ENCODE data around the gene UBL4A. TPM values are rescaled to one million over a fixed set of nuclear protein-coding genes. Genes with fewer than 3 reads are reported as not detected.

UBL4A gene
- total RNA-seq, 1 donor from 2014 or later, result 12.1 TPM

- peaks cover 14% of the 10 kb centered on the region for H3K36me3 Mint-ChIP-seq
- Histone ChIP-seq H4K20me1 (ENCODE audit: low read depth) (no peaks in the 10 kb centered on the region), H3K27ac (no peak overlapping the region), H2AFZ (replicated peaks) (no peak overlapping the region), H3K4me2 (no peak overlapping the region), H3K9ac (no peak overlapping the region), H3K4me1 (no peaks in the 10 kb centered on the region), H3K79me2 (ENCODE audit: low read depth) (peaks cover 2% of the 10 kb centered on the region), H3K27me3 (no peaks in the 10 kb centered on the region), H3K9me3 (ENCODE audit: low read depth) (peaks cover 3% of the 10 kb centered on the region), H3K4me3 (no peak overlapping the region), H3F3A (ENCODE audit: low read depth) (peaks cover 8% of the 10 kb centered on the region), H3K36me3 (no peaks in the 10 kb centered on the region)
- no peak for TF ChIP-seq EZH2phosphoT487 (IDR thresholded peaks at IDR 0.05)
- TF ChIP-seq, protein P1, sequence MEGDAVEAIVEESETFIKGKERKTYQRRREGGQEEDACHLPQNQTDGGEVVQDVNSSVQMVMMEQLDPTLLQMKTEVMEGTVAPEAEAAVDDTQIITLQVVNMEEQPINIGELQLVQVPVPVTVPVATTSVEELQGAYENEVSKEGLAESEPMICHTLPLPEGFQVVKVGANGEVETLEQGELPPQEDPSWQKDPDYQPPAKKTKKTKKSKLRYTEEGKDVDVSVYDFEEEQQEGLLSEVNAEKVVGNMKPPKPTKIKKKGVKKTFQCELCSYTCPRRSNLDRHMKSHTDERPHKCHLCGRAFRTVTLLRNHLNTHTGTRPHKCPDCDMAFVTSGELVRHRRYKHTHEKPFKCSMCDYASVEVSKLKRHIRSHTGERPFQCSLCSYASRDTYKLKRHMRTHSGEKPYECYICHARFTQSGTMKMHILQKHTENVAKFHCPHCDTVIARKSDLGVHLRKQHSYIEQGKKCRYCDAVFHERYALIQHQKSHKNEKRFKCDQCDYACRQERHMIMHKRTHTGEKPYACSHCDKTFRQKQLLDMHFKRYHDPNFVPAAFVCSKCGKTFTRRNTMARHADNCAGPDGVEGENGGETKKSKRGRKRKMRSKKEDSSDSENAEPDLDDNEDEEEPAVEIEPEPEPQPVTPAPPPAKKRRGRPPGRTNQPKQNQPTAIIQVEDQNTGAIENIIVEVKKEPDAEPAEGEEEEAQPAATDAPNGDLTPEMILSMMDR (IDR thresholded peaks at IDR 0.05), result no peak
- no peak for TF ChIP-seq EZH2 (IDR thresholded peaks at IDR 0.05)
- H3K27ac Mint-ChIP-seq, result no peak overlapping the region
- H3K4me3 Mint-ChIP-seq, result no peak overlapping the region
- H3K9me3 Mint-ChIP-seq, result peaks cover 29% of the 10 kb centered on the region
- peaks cover 20% of the 10 kb centered on the region for H3K4me1 Mint-ChIP-seq
- H3K27me3 Mint-ChIP-seq (ENCODE audit: insufficient read depth, low read depth), result peaks cover 7% of the 10 kb centered on the region
- no peak for DNase-seq (ENCODE audit: low spot score)
These were observed 26.6 kb upstream of the UBL4A start for GRCh38 chrX:154512879-154513553.

- Histone ChIP-seq H2AFZ (replicated peaks) (no peak overlapping the region), H3K9me3 (ENCODE audit: low read depth) (peaks cover 3% of the 10 kb centered on the region), H3K79me2 (ENCODE audit: low read depth) (peaks cover 2% of the 10 kb centered on the region), H3K9ac (no peak overlapping the region), H3K27ac (no peak overlapping the region), H3K27me3 (no peaks in the 10 kb centered on the region), H4K20me1 (ENCODE audit: low read depth) (no peaks in the 10 kb centered on the region), H3K4me2 (no peak overlapping the region), H3F3A (ENCODE audit: low read depth) (peaks cover 5% of the 10 kb centered on the region), H3K4me3 (no peak overlapping the region), H3K4me1 (no peaks in the 10 kb centered on the region), H3K36me3 (no peaks in the 10 kb centered on the region)
- Mint-ChIP-seq H3K27me3 (ENCODE audit: insufficient read depth, low read depth) (peaks cover 5% of the 10 kb centered on the region), H3K4me1 (peaks cover 13% of the 10 kb centered on the region), H3K9me3 (peaks cover 28% of the 10 kb centered on the region), H3K27ac (no peak overlapping the region), H3K36me3 (peaks cover 14% of the 10 kb centered on the region), H3K4me3 (no peak overlapping the region)
- no peak for TF ChIP-seq EZH2phosphoT487 (IDR thresholded peaks at IDR 0.05)
- TF ChIP-seq EZH2 (IDR thresholded peaks at IDR 0.05), result no peak
- TF ChIP-seq, protein P1 (IDR thresholded peaks at IDR 0.05), result no peak
- DNase-seq (ENCODE audit: low spot score), result no peak
These were observed 25.3 kb upstream of the UBL4A start for GRCh38 chrX:154511761-154512160.

DNA sequence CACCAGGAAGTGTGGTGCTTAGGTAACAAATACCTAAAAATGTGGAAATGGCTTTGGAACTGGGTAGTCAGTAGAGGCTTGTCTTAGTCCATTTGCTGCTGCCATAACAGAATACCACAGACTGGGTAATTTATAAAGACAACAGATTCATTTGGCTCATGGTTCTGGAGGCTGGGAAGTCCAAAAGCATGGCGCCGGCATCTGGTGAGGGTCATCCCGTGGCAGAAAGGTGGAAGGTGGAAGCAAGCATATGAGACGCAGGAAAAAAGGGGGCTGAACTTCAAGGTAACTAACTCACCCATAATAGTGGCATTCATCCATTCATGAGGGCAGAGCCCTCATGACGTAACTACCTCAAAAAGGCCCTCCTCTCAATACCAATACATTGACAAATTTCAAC, 23.0 kb upstream of the UBL4A start:
- Histone ChIP-seq H3K79me2 (ENCODE audit: low read depth) (no peaks in the 10 kb centered on the region), H3K27me3 (no peaks in the 10 kb centered on the region), H3F3A (ENCODE audit: low read depth) (no peaks in the 10 kb centered on the region), H3K4me1 (no peaks in the 10 kb centered on the region), H3K27ac (no peak overlapping the region), H3K36me3 (no peaks in the 10 kb centered on the region), H3K4me3 (no peak overlapping the region), H3K4me2 (no peak overlapping the region), H2AFZ (replicated peaks) (no peak overlapping the region), H4K20me1 (ENCODE audit: low read depth) (no peaks in the 10 kb centered on the region), H3K9ac (no peak overlapping the region), H3K9me3 (ENCODE audit: low read depth) (peaks cover 3% of the 10 kb centered on the region)
- Mint-ChIP-seq H3K4me3 (no peak overlapping the region), H3K27me3 (ENCODE audit: insufficient read depth, low read depth) (peaks cover 5% of the 10 kb centered on the region), H3K4me1 (peaks cover 3% of the 10 kb centered on the region), H3K27ac (no peak overlapping the region), H3K36me3 (peaks cover 16% of the 10 kb centered on the region), H3K9me3 (peaks cover 23% of the 10 kb centered on the region)
- DNase-seq (ENCODE audit: low spot score), result no peak
- TF ChIP-seq EZH2 (IDR thresholded peaks at IDR 0.05) (no peak), EZH2phosphoT487 (IDR thresholded peaks at IDR 0.05) (no peak)
- TF ChIP-seq, protein P1 (IDR thresholded peaks at IDR 0.05), result no peak

Data from neural progenitor cell (in vitro differentiated cells).